GM21367 (cell line): ENCODE measurements around the gene CADPS2.

Source experiments
- ATAC-seq: cut with Tn5 transposase; IDR thresholded peaks from one replicate; pipeline ENCODE4 v1.9.1; 2021; ENCODE audit not compliant: unreplicated experiment

Gene CADPS2

DNA sequence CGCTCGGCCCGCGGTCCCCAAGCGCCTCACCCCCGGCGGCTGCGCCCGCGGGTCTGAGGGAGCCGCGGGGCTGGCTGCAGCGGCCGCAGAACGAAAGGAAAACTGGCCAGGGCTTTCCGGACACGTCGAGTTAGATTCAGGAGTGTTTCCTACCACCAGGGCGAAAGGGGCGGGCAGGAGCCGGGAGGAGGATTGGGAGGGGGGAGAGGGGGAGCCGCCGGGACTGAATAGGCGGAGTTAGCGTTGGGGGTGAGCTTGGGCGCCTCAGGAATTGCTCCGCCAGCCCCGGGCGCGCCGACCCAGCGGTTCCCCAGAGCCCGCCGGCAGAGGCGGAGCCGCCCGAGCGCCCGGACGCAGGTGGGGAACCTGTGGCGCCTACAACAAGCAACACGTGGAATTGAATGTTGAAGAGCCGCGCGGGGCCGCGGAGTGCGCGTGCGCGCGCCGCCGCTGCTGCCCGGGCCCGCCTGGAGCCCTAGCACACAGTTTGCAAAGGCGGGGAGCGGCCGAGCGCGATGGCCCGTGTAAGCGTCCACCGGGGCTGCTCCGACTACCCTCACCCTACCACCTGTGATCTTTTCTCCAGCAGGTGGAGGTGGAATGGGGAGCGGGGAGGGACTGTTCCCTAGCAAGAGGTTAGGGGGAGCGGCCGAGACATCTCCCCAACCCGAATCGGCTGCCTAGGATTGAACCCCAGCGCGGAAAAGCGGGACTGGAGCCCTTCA is at the start of gene CADPS2:
Gene CADPS2, minus strand, starts transcription at position 104 of the 725 bp plus-strand sequence. CDS start 123 bp downstream, outside the sequence.
- peak; percentile 60 for ATAC-seq

- no peak for ATAC-seq
These were observed 49.4 kb upstream of the CADPS2 start for GRCh38 chr7:122935620-122936019.

- ATAC-seq: no peak
These were observed 33.5 kb upstream of the CADPS2 start for GRCh38 chr7:122919643-122920181.

DNA sequence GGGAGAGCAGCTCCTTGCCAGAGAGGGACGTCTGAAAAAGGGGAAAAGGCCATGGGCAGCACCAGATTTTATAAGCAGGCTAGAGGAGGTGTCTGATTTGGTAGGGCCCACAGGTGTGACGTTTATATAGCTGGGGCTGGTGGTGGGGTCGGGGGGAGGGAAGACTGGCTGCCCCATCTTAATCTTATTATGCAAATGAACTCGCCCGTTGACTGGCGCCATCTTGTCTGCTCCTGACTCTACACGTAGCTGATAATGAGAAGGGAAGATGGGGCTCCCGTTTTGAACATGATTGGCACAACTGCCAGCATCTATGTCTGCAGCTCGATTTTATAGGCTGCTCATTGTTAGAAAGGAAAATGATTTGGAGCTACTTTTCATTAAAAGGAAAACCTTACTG is 28.6 kb upstream of the CADPS2 start:
- ATAC-seq: no peak

- no peak for ATAC-seq
These were observed 27.3 kb upstream of the CADPS2 start for GRCh38 chr7:122913608-122914007.

GRCh38 chr7:122902751-122903495 is 16.7 kb upstream of the CADPS2 start:
- no peak for ATAC-seq

GRCh38 chr7:122901250-122901649 is 15.0 kb upstream of the CADPS2 start:
- ATAC-seq: no peak

- no peak for ATAC-seq
These were observed 10.2 kb upstream of the CADPS2 start for GRCh38 chr7:122896509-122896908.

- ATAC-seq: no peak
These were observed 7.2 kb upstream of the CADPS2 start for GRCh38 chr7:122893486-122893885.

GRCh38 chr7:122889116-122889515 is 2.9 kb upstream of the CADPS2 start:
- no peak for ATAC-seq

- ATAC-seq: no peak
These were observed 1.6 kb upstream of the CADPS2 start for GRCh38 chr7:122887848-122888247.

GRCh38 chr7:122887198-122887597 is 938 bp upstream of the CADPS2 start:
- no peak for ATAC-seq

GRCh38 chr7:122885583-122886356 is 490 bp downstream of the CADPS2 start:
- peak; percentile 28 for ATAC-seq

- ATAC-seq: no peak
These were observed 2.1 kb downstream of the CADPS2 start for GRCh38 chr7:122884186-122884585.

- ATAC-seq: no peak
These were observed 3.1 kb downstream of the CADPS2 start for GRCh38 chr7:122883049-122883680.

DNA sequence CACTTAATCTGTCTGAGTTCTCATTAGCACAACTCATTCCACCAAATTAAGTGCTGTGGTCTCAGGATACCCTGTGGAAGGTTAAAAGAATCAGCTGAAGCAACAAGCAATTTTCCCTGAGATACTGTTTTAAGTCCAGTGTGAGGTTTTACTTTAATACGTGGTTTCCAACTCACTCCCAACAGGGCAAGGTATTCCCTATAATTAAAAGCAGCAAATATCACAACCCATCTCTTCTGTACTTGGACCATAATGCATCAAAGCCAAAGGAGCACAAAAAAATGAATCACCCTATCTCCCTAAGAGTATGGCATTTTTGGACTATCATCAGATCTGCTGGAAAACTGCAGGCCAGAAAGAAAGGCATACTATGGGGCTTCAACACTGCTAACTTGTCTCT is 4.9 kb downstream of the CADPS2 start:
- ATAC-seq: no peak

- no peak for ATAC-seq
These were observed 17.0 kb downstream of the CADPS2 start for GRCh38 chr7:122869260-122869659.

DNA sequence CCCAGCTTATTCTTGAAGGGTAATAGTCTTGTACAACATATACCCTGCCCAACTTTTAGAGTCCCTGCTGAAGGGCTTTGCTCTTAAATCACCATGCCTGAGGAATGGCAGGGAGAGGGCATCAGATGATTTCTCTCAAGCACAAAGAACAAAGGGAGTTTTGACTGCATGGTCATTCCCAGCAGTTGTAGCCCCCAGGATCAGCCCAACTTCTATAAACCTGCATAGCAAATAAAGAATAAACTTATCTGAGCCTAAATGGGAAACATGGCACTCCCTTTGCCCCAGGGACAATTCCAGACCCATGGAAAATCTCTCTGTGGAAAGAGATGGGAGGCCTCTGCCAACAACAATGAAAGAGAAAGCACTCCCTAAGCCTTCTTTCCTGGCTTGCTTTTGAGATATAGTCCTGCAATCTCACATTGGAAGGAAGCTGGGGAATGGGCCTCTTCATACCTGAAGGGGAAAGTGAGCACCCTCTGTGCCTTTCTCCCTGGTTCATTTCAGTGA is 18.7 kb downstream of the CADPS2 start:
- no peak for ATAC-seq

DNA sequence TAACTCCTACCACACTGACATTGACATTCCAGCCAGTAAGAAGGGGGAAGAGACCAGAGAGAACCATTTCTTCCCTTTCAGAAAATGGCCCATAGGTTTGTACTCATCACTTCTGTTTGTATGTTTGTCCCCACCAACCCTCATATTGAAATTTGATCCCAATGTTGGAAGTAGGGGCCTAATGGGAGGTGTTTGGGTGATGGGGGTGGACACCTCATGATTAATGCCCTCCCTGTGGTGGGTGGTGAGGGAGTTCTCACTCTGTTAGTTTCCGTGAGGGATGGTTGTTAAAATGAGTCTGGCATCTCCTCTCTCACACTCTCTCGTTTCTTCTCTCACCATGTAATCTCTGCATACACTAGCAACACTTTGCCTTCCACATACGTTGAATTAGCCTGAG is 21.4 kb downstream of the CADPS2 start:
- ATAC-seq: no peak

DNA sequence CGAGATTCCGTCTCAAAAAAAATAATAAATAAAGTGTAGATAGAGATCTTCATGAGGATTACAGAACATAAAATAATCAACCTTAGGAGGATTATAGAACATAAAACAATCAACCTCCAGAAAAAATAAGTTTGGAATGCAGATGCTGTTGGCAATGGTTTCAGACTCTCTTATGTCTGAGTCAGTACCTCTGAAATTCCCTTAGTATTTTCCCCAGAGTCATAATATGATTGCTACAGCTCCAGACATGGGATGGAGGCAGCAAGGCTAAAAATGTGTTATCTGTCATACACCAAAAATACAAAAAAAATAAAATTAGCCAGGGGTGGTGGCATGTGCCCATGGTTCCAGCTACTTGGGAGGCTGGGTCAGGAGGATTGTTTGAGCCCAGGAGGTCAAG is 22.2 kb downstream of the CADPS2 start:
- ATAC-seq: no peak

DNA sequence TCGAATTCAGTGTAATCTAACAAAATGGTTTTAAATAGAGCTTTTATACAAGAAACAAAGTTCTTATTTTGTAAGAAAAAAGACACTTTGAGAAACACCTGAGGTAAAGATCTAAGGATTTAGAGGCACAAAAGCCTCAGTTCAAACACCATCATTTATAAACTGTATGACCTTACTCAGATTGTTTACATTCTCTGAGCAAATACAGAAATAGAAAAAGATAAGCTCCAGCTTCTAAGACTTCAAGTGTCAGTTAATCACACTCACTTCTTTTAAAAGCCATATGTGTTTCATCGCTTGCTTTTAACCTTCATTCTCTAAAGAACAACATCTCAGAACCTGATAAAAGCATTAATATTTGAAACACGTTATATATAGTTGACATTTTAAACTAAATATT is 27.9 kb downstream of the CADPS2 start:
- ATAC-seq: no peak
